ENCODE results near the gene SRRM3.
"Not testable (repeated sequence)": the region's sequence is repeated elsewhere in the genome, so short reads cannot be mapped to it uniquely, and the experiment has no call there.

The SRRM3 gene

GRCh38 chr7:76193466-76193865 is 8.2 kb upstream of the SRRM3 start:
- no peak for DNase-seq

GRCh38 chr7:76193883-76194282 is 7.8 kb upstream of the SRRM3 start:
- no peak for DNase-seq

GRCh38 chr7:76196786-76197185 is 4.9 kb upstream of the SRRM3 start:
- no peak for DNase-seq

- DNase-seq = no peak
Observed at GRCh38 chr7:76198202-76198601, 3.5 kb upstream of the SRRM3 start.

- DNase-seq = no peak
Observed at GRCh38 chr7:76202666-76203030, 952 bp downstream of the SRRM3 start.

- DNase-seq = no peak
Observed at GRCh38 chr7:76204147-76204546, 2.5 kb downstream of the SRRM3 start.

GRCh38 chr7:76206633-76207032 is 4.9 kb downstream of the SRRM3 start:
- no peak for DNase-seq

- DNase-seq = no peak
Observed at GRCh38 chr7:76209310-76209709, 7.6 kb downstream of the SRRM3 start.

GRCh38 chr7:76211216-76211615 is 9.5 kb downstream of the SRRM3 start:
- DNase-seq = no peak

- DNase-seq = not testable (repeated sequence)
Observed at GRCh38 chr7:76215349-76215748, 13.7 kb downstream of the SRRM3 start.

GRCh38 chr7:76216381-76217082 is 14.8 kb downstream of the SRRM3 start:
- DNase-seq = no peak

- DNase-seq = no peak
Observed at GRCh38 chr7:76217942-76218566, 16.4 kb downstream of the SRRM3 start.

- no peak for DNase-seq
Observed at GRCh38 chr7:76220185-76221057, 18.7 kb downstream of the SRRM3 start.

GRCh38 chr7:76222333-76222732 is 20.6 kb downstream of the SRRM3 start:
- DNase-seq = no peak

GRCh38 chr7:76222839-76223238 is 21.1 kb downstream of the SRRM3 start:
- no peak for DNase-seq

GRCh38 chr7:76223286-76223972 is 21.7 kb downstream of the SRRM3 start:
- DNase-seq = no peak

GRCh38 chr7:76224695-76225094 is 23.0 kb downstream of the SRRM3 start:
- DNase-seq = no peak

- no peak for DNase-seq
Observed at GRCh38 chr7:76225379-76225778, 23.7 kb downstream of the SRRM3 start.

- no peak for DNase-seq
Observed at GRCh38 chr7:76225951-76226350, 24.3 kb downstream of the SRRM3 start.

GRCh38 chr7:76226878-76227423 is 25.3 kb downstream of the SRRM3 start:
- not testable (repeated sequence) for DNase-seq

GRCh38 chr7:76230214-76230613 is 28.5 kb downstream of the SRRM3 start:
- DNase-seq = no peak

- DNase-seq = no peak
Observed at GRCh38 chr7:76231071-76231470, 29.4 kb downstream of the SRRM3 start.

GRCh38 chr7:76231583-76231982 is 29.9 kb downstream of the SRRM3 start:
- DNase-seq = no peak

Measured in CD4-positive, alpha-beta T cell treated with Interleukin-12 subunit alpha and Interleukin-12 subunit beta, for 1 hour (primary cell).